ENCODE data around the gene BLMH.

The BLMH gene

DNA sequence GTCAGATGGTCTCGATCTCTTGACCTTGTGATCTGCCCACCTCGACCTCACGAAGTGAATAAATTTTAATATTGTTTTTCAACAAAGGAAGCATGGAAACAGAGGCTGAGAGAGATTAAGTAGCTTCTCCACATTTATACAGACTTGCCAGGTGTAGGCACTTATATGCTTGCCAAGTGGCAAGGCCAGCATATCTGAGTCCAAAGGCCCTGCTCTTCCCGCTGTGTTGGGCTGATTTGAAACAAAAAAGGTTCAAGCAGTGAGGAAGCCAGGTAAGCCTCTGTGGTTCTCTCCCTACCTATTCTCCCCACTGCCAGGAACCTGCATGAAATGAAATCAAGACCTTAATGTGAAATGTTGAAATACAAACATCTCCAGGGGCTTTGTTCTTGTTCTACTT lies 48.7 kb downstream of the BLMH start:
- no peak for TF ChIP-seq FOXP2 (optimal IDR thresholded peaks at IDR 0.05; ENCODE audit: borderline replicate concordance, extremely low read depth, extremely low read length, insufficient read depth)
- TF ChIP-seq TAF1 (IDR thresholded peaks at IDR 0.05; ENCODE audit: borderline replicate concordance, insufficient read depth, low read length): no peak

DNA sequence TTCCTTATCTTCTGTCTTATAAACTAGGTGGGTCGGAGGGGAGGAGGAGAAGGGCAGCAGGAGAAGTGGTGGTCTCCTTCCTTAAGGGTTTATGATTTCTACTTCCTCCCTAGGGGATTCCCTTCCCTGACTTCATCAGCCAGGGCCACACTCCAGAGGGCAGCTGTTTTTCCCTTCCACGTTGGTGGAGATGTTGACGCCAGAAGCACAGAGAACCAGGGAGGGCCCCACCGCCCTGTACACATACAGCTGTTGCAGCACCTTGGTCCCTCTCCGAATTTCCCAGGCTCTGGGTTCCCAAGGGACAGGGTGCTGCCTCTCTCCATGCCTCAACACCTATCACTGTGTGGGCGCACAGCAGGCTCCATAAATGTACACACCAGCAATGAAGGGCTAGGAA lies 50.7 kb downstream of the BLMH start:
- TF ChIP-seq REST (IDR thresholded peaks at IDR 0.05; ENCODE audit: insufficient read depth in 1 of 2, low read depth in 2 of 2, low read length in 2 of 2): no peak
- TF ChIP-seq SIN3A (IDR thresholded peaks at IDR 0.05; ENCODE audit: borderline replicate concordance, insufficient read depth, low read length): no peak
- no peak for TF ChIP-seq FOXP2 (optimal IDR thresholded peaks at IDR 0.05; ENCODE audit: borderline replicate concordance, extremely low read depth, extremely low read length, insufficient read depth)
- no peak for TF ChIP-seq POLR2AphosphoS5 (IDR thresholded peaks at IDR 0.05; ENCODE audit: low read depth, low read length)
- no peak for TF ChIP-seq TAF1 (IDR thresholded peaks at IDR 0.05; ENCODE audit: borderline replicate concordance, insufficient read depth, low read length)

DNA sequence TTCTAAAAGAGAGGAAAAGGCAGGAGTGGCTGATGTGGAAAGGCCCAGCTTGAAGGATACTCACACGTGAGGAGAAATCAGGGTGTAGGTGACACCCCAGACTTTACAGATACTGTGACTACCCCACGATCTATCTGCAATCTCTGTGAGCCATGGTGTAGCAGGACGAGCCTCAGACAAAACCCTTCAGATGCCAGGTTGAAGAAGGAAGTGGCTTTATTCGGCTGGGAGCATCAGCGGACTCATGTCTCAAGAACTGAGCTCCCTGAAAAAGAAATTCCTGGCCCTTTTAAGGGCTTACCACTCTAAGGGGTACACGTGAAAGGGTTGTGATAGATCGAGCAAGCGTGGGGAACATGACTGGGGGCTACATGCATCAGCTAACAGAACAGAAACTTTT lies 51.6 kb downstream of the BLMH start:
- TF ChIP-seq FOXP2 (optimal IDR thresholded peaks at IDR 0.05; ENCODE audit: borderline replicate concordance, extremely low read depth, extremely low read length, insufficient read depth) (no peak), REST (IDR thresholded peaks at IDR 0.05; ENCODE audit: insufficient read depth in 1 of 2, low read depth in 2 of 2, low read length in 2 of 2) (no peak), TAF1 (IDR thresholded peaks at IDR 0.05; ENCODE audit: borderline replicate concordance, insufficient read depth, low read length) (no peak), POLR2AphosphoS5 (IDR thresholded peaks at IDR 0.05; ENCODE audit: low read depth, low read length) (no peak), SIN3A (IDR thresholded peaks at IDR 0.05; ENCODE audit: borderline replicate concordance, insufficient read depth, low read length) (no peak)

DNA sequence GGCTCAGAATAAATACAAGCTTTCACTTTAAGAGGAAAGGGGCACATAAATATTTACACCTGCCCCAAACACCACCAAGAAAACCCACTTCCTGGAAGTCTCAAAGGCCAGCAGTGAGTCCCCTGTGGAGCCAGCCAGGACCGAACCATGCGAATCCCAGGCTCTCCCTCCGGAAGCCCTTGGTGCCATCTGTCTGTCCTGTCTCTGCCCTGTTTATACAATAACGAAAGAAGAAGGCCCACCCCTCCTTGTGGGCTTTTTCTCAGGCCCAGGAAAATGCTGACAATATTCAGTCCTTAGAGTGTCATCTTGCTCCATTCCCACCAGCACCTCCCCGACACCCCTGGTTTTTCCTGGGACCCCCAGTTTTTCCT lies 52.7 kb downstream of the BLMH start:
- TF ChIP-seq TAF1 (IDR thresholded peaks at IDR 0.05; ENCODE audit: borderline replicate concordance, insufficient read depth, low read length) (no peak), POLR2AphosphoS5 (IDR thresholded peaks at IDR 0.05; ENCODE audit: low read depth, low read length) (no peak), SIN3A (IDR thresholded peaks at IDR 0.05; ENCODE audit: borderline replicate concordance, insufficient read depth, low read length) (no peak), FOXP2 (optimal IDR thresholded peaks at IDR 0.05; ENCODE audit: borderline replicate concordance, extremely low read depth, extremely low read length, insufficient read depth) (no peak), REST (IDR thresholded peaks at IDR 0.05; ENCODE audit: insufficient read depth in 1 of 2, low read depth in 2 of 2, low read length in 2 of 2) (no peak)

GRCh38 chr17:30238387-30239088 lies 53.2 kb downstream of the BLMH start:
- TF ChIP-seq REST (IDR thresholded peaks at IDR 0.05; ENCODE audit: insufficient read depth in 1 of 2, low read depth in 2 of 2, low read length in 2 of 2): no peak
- no peak for TF ChIP-seq SIN3A (IDR thresholded peaks at IDR 0.05; ENCODE audit: borderline replicate concordance, insufficient read depth, low read length)
- TF ChIP-seq POLR2AphosphoS5 (IDR thresholded peaks at IDR 0.05; ENCODE audit: low read depth, low read length): no peak
- TF ChIP-seq TAF1 (IDR thresholded peaks at IDR 0.05; ENCODE audit: borderline replicate concordance, insufficient read depth, low read length): no peak
- no peak for TF ChIP-seq FOXP2 (optimal IDR thresholded peaks at IDR 0.05; ENCODE audit: borderline replicate concordance, extremely low read depth, extremely low read length, insufficient read depth)

Measured in PFSK-1 (cell line).